Astrocyte of the spinal cord (primary cell): ENCODE measurements around the gene CDV3.

ENCODE experiments used
- DNase-seq: peaks from one replicate; pipeline ENCODE4 v3.0.0; 2011; ENCODE audit warnings: low read depth, low spot score
- H3K4me3 ChIP-seq: 2 replicates; pipeline ENCODE4 v1.5.1; 2011; ENCODE audit warnings: low read depth, mild to moderate bottlenecking, low read length, moderate library complexity
- CTCF ChIP-seq: IDR thresholded peaks from 2 replicates; pipeline ENCODE4 v1.5.1; 2012; ENCODE audit warnings: low read depth, mild to moderate bottlenecking, low read length, inconsistent platforms
- in situ Hi-C: cut with HindIII; loops from 2 replicates; pipeline ENCODE4 v1.10.0; 2017; ENCODE audit warnings: low sequenced_read_pairs

CDV3 gene

GRCh38 chr3:133589503-133589902 is 16.0 kb downstream of the CDV3 start:
- no peak for DNase-seq
- H3K4me3 ChIP-seq = no peak overlapping the region
- in situ Hi-C loops = no loop called here
- no peak for TF ChIP-seq CTCF

GRCh38 chr3:133591271-133591742 is 17.8 kb downstream of the CDV3 start:
- H3K4me3 ChIP-seq = no peak overlapping the region
- in situ Hi-C loops = no loop called here
- no peak for TF ChIP-seq CTCF
- DNase-seq = peak; percentile 54

DNA sequence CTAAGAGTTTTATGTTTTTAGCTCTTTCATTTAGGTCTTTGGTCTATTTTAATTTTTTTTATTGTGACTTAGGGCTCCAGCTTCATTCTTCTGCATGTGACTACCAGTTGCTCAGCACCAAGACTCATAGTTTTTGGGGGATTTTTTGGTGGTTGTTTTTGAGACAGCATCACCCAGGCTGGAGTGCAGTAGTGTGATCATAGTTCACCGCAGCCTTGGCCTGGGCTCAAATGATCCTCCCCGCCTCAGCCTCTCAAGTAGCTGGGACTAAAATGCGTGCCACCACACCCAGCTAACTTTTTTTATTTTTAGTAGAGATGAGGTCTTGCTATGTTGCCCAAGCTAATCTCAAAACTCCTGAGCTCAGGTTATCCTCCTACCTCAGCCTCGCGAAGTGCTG is 19.4 kb downstream of the CDV3 start:
- in situ Hi-C loops = no loop called here
- no peak for TF ChIP-seq CTCF
- no peak overlapping the region for H3K4me3 ChIP-seq
- DNase-seq = no peak

GRCh38 chr3:133593243-133593642 is 19.8 kb downstream of the CDV3 start:
- no peak overlapping the region for H3K4me3 ChIP-seq
- no peak for DNase-seq
- TF ChIP-seq CTCF = no peak
- in situ Hi-C loops = no loop called here

DNA sequence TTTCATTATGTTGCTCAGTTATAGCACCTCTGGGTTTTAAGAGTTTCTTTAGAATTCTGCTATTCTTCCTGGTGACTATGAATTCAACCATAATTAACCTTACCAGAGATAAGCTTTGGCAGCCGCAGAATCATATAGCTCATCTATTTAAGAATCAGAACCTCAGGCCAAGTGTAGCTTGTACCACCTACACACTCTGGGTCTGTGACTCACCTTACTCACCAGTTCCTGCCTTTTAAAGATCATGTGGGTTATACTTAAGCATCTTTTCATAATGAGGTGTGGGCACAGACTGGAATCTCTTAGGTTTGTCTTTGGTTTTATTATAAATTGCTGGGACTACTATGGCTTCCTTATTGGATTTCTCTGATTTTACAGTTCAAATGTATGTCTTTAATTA is 21.9 kb downstream of the CDV3 start:
- TF ChIP-seq CTCF = no peak
- DNase-seq = no peak
- in situ Hi-C loops = no loop called here
- no peak overlapping the region for H3K4me3 ChIP-seq

DNA sequence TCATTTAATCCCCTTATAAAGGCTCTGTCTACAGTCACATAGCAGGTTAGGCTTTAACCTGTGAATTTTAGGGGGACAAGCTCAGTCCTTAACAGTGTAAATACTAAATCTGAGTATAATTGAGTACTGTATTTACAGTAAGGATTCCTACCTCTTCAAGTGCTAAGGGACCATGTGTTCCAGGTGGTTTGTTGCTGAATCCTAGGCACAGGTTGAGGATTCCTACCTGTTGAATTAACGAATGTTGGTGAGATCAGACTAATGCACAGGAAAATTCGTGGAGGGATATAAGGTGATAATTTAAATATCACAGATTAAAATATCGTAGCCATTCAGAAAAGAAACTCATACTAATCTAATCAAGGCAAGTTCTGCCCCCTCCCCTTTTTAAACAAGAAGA is 24.9 kb downstream of the CDV3 start:
- H3K4me3 ChIP-seq = no peak overlapping the region
- no peak for TF ChIP-seq CTCF
- no peak for DNase-seq
- in situ Hi-C loops = no loop called here

DNA sequence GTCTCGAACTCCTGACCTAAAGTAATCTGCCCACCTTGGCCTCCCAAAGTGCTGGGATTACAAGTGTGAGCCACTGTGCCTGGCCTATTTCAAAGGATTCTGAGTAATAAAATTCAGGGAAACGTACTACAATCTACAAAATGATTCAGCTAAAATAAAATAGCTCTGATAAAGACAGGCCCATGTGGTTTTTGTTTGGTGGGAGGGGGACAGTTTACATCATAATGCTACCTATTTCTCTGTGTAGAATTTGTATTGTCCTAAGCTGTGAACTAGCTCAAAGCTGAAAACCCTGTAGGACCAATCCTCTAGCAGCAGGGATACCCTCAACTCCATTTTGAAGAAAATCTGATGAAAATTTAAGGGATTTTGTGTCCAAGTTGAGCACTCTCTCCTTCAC is 25.8 kb downstream of the CDV3 start:
- DNase-seq = no peak
- no peak overlapping the region for H3K4me3 ChIP-seq
- in situ Hi-C loops = no loop called here
- no peak for TF ChIP-seq CTCF
